ENCODE results near the gene ZNF532.
"Not testable (repeated sequence)": the region's sequence is repeated elsewhere in the genome, so short reads cannot be mapped to it uniquely, and the experiment has no call there.

ZNF532 gene

GRCh38 chr18:59002974-59003594 is 138.4 kb downstream of the ZNF532 start:
- DNase-seq (ENCODE audit: low spot score) = no peak

- DNase-seq (ENCODE audit: low spot score) = no peak
Observed at GRCh38 chr18:59005262-59005661, 140.6 kb downstream of the ZNF532 start.

GRCh38 chr18:59006461-59007067 is 141.9 kb downstream of the ZNF532 start:
- no peak for DNase-seq (ENCODE audit: low spot score)

- no peak for DNase-seq (ENCODE audit: low spot score)
Observed at GRCh38 chr18:59008302-59008974, 143.8 kb downstream of the ZNF532 start.

GRCh38 chr18:59009846-59010245 is 145.2 kb downstream of the ZNF532 start:
- DNase-seq (ENCODE audit: low spot score) = no peak

- DNase-seq (ENCODE audit: low spot score) = no peak
Observed at GRCh38 chr18:59011289-59011688, 146.6 kb downstream of the ZNF532 start.

- no peak for DNase-seq (ENCODE audit: low spot score)
Observed at GRCh38 chr18:59011786-59012185, 147.1 kb downstream of the ZNF532 start.

- DNase-seq (ENCODE audit: low spot score) = no peak
Observed at GRCh38 chr18:59012815-59013705, 148.4 kb downstream of the ZNF532 start.

GRCh38 chr18:59013744-59014143 is 149.1 kb downstream of the ZNF532 start:
- no peak for DNase-seq (ENCODE audit: low spot score)

- no peak for DNase-seq (ENCODE audit: low spot score)
Observed at GRCh38 chr18:59015531-59016152, 151.0 kb downstream of the ZNF532 start.

GRCh38 chr18:59021500-59021899 is 156.8 kb downstream of the ZNF532 start:
- DNase-seq (ENCODE audit: low spot score) = no peak

- no peak for DNase-seq (ENCODE audit: low spot score)
Observed at GRCh38 chr18:59022167-59022945, 157.7 kb downstream of the ZNF532 start.

GRCh38 chr18:59024829-59025228 is 160.2 kb downstream of the ZNF532 start:
- DNase-seq (ENCODE audit: low spot score) = no peak

GRCh38 chr18:59025532-59025931 is 160.9 kb downstream of the ZNF532 start:
- DNase-seq (ENCODE audit: low spot score) = not testable (repeated sequence)

- no peak for DNase-seq (ENCODE audit: low spot score)
Observed at GRCh38 chr18:59026364-59026763, 161.7 kb downstream of the ZNF532 start.

GRCh38 chr18:59026831-59027410 is 162.2 kb downstream of the ZNF532 start:
- no peak for DNase-seq (ENCODE audit: low spot score)

GRCh38 chr18:59029663-59030429 is 165.2 kb downstream of the ZNF532 start:
- DNase-seq (ENCODE audit: low spot score) = no peak

GRCh38 chr18:59032308-59032707 is 167.6 kb downstream of the ZNF532 start:
- DNase-seq (ENCODE audit: low spot score) = no peak

- DNase-seq (ENCODE audit: low spot score) = no peak
Observed at GRCh38 chr18:59033359-59033758, 168.7 kb downstream of the ZNF532 start.

- no peak for DNase-seq (ENCODE audit: low spot score)
Observed at GRCh38 chr18:59033974-59034373, 169.3 kb downstream of the ZNF532 start.

Data from CD4-positive, alpha-beta T cell treated with Interleukin-6 at 100 ng/mL for 8 hours (primary cell).